Activated CD4-positive, alpha-beta T cell treated with anti-CD3 and anti-CD28 coated beads for 36 hours (primary cell): Measurements from ENCODE around the gene BBS10. TPM values are rescaled to one million over a fixed set of nuclear protein-coding genes. Genes with fewer than 3 reads are reported as not detected.
"Not testable (repeated sequence)": the region's sequence is repeated elsewhere in the genome, so short reads cannot be mapped to it uniquely, and the experiment has no call there.

Experiments used
- ATAC-seq: fragments of 200-7000 bp; cut with Tn5 transposase; one replicate; pipeline ENCODE4 v1.10.0; 2021; ENCODE audit warnings: mild to moderate bottlenecking, moderate library complexity
- CTCF ChIA-PET: fragments of 350-600 bp; sonication (Branson Sonifier 250); formaldehyde crosslinking; loops from one replicate; lab custom pipeline; 2021; ENCODE audit warnings: antibody characterized with exemption; lab: Charles Lee
- POLR2A ChIA-PET: fragments of 350-600 bp; sonication (Branson Sonifier 250); formaldehyde crosslinking; loops from one replicate; lab custom pipeline; 2021; ENCODE audit warnings: antibody characterized with exemption, inconsistent platforms; lab: Charles Lee
- DNase-seq: peaks from one replicate; pipeline ENCODE4 v3.0.0-alpha.2; 2020
- H3K27ac Mint-ChIP-seq: one replicate; pipeline ENCODE4 v1.8.0; 2021; ENCODE audit warnings: mixed read lengths
- H3K27me3 Mint-ChIP-seq: one replicate; pipeline ENCODE4 v1.8.0; 2021; ENCODE audit warnings: mixed read lengths
- H3K36me3 Mint-ChIP-seq: one replicate; pipeline ENCODE4 v1.8.0; 2021; ENCODE audit warnings: low read depth, mixed read lengths
- H3K4me1 Mint-ChIP-seq: one replicate; pipeline ENCODE4 v1.8.0; 2021; ENCODE audit warnings: mixed read lengths
- H3K4me3 Mint-ChIP-seq: one replicate; pipeline ENCODE4 v1.8.0; 2021; ENCODE audit warnings: mild to moderate bottlenecking, moderate library complexity, mixed read lengths
- H3K9me3 Mint-ChIP-seq: one replicate; pipeline ENCODE4 v1.8.0; 2021; ENCODE audit warnings: low read depth, mixed read lengths
- intact Hi-C, 2 experiments: fragments of 100-400 bp; cut with DNase I in 1 of 2; cut with micrococcal nuclease in 1 of 2; formaldehyde crosslinking; loops; one replicate each; pipeline versions ENCODE4 v1.14.2 to v1.15.1; 2022 to 2024; cut with DNase I, micrococcal nuclease
- total RNA-seq, 2 experiments: library from RNA; stranded (reverse); gene quantifications; one replicate each; pipeline ENCODE4 v1.2.3, GENCODE V29; 2021

BBS10 gene
- total RNA-seq, result 1 to 10 TPM; 3.5 to 4.0 TPM

GRCh38 chr12:76348079-76348901 is at the start of gene BBS10:
Gene BBS10, minus strand, starts transcription at chr12:76348415. Its CDS starts 57 bp downstream, at chr12:76348358.
- Mint-ChIP-seq H3K27me3 (no peaks in the 10 kb centered on the region), H3K9me3 (no peaks in the 10 kb centered on the region), H3K36me3 (peaks cover 3% of the 10 kb centered on the region), H3K4me1 (peaks cover 21% of the 10 kb centered on the region), H3K4me3 (peak within 1 kb of the TSS; percentile 88), H3K27ac (peak within 1 kb of the TSS; percentile 94)
- ATAC-seq, result peak; percentile 93
- ChIA-PET POLR2A (interaction anchor here (0.6 to 1.2 kb wide), 2 partner anchors 73 to 269 kb away, joined by 3 to 6 read pairs; no protein-coding TSS in a partner anchor), CTCF (interaction anchor here (0.6 to 2.5 kb wide), 17 partner anchors 8 to 865 kb away, joined by 3 to 18 read pairs (median 3); partner anchors contain the start of gene KRR1)
- DNase-seq, result peak; percentile 92
- intact Hi-C loops, result loop anchor here (1.0 to 10.0 kb wide), 13 partner anchors 107 to 1013 kb away; partner anchors contain the start of genes CAPS2 (in 2 of the 2), GLIPR1 (in 2 of the 2), GLIPR1L1 (in 2 of the 2) and NAP1L1 (in 2 of the 2)

DNA sequence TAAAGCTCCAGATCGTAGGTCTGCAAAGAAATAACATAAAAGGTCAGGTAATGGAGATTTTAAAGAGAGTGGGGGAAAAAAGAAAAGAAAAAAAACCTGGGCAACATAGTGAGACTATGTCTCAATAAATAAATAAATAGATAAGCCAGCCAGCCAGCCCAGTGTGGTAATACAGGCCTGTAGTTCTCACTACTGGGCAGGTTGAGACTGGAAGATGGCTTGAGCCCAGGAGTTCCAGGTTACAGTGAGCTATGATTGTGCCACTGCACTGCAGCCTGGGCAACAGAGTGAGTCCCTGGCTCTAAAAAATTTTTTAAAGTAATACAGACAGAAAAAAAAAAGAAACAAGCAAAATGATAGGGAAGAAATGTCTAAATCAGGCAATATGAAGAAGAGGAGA is 43.2 kb upstream of the BBS10 start:
- Mint-ChIP-seq H3K4me1 (peaks cover 2% of the 10 kb centered on the region), H3K27ac (no peak overlapping the region), H3K27me3 (no peaks in the 10 kb centered on the region), H3K36me3 (peaks cover 28% of the 10 kb centered on the region), H3K9me3 (no peaks in the 10 kb centered on the region), H3K4me3 (no peak overlapping the region)
- ChIA-PET POLR2A (no interaction called here), CTCF (no interaction called here)
- ATAC-seq, result no peak
- DNase-seq, result no peak
- intact Hi-C loops, result no loop called here

- ATAC-seq, result no peak
- Mint-ChIP-seq H3K27me3 (no peaks in the 10 kb centered on the region), H3K9me3 (no peaks in the 10 kb centered on the region), H3K36me3 (peaks cover 31% of the 10 kb centered on the region), H3K4me3 (no peak overlapping the region), H3K27ac (no peak overlapping the region), H3K4me1 (peaks cover 2% of the 10 kb centered on the region)
- ChIA-PET CTCF (interaction anchor here (1.1 kb wide), 1 partner anchor 14 kb away, joined by 3 read pairs; no protein-coding TSS in a partner anchor), POLR2A (no interaction called here)
- DNase-seq, result no peak
- intact Hi-C loops, result no loop called here
Observed at GRCh38 chr12:76387614-76388013, 39.4 kb upstream of the BBS10 start.

- CTCF ChIA-PET, result no interaction called here
- peaks cover 18% of the 10 kb centered on the region for H3K36me3 Mint-ChIP-seq
- H3K27me3 Mint-ChIP-seq, result no peaks in the 10 kb centered on the region
Observed at GRCh38 chr12:76384560-76384959, 36.3 kb upstream of the BBS10 start.

GRCh38 chr12:76383988-76384387 is 35.8 kb upstream of the BBS10 start:
- H3K9me3 Mint-ChIP-seq, result no peaks in the 10 kb centered on the region
- intact Hi-C loops, result no loop called here
- CTCF ChIA-PET, result no interaction called here
- POLR2A ChIA-PET, result no interaction called here
- no peaks in the 10 kb centered on the region for H3K27me3 Mint-ChIP-seq
- no peak for DNase-seq
- ATAC-seq, result no peak
- H3K36me3 Mint-ChIP-seq, result peaks cover 17% of the 10 kb centered on the region
- no peaks in the 10 kb centered on the region for H3K4me1 Mint-ChIP-seq
- no peak overlapping the region for H3K27ac Mint-ChIP-seq
- H3K4me3 Mint-ChIP-seq, result no peak overlapping the region

More at GRCh38 chr12:76384560-76384959, 36.3 kb upstream of the BBS10 start:
- H3K4me1 Mint-ChIP-seq, result no peaks in the 10 kb centered on the region
- intact Hi-C loops, result no loop called here
- DNase-seq, result no peak
- no peak overlapping the region for H3K4me3 Mint-ChIP-seq
- no peak for ATAC-seq
- POLR2A ChIA-PET, result no interaction called here
- H3K27ac Mint-ChIP-seq, result no peak overlapping the region
- H3K9me3 Mint-ChIP-seq, result no peaks in the 10 kb centered on the region

GRCh38 chr12:76379261-76379660 is 31.0 kb upstream of the BBS10 start:
- intact Hi-C loops, result loop anchor here in 1 of 2 experiments (5.0 kb wide), 1 partner anchor 68 kb away; no protein-coding TSS in a partner anchor
- ATAC-seq (no peak), DNase-seq (no peak)
- Mint-ChIP-seq H3K36me3 (peaks cover 30% of the 10 kb centered on the region), H3K4me3 (no peak overlapping the region), H3K27ac (no peak overlapping the region), H3K9me3 (no peaks in the 10 kb centered on the region), H3K27me3 (no peaks in the 10 kb centered on the region), H3K4me1 (peaks cover 6% of the 10 kb centered on the region)
- ChIA-PET CTCF (no interaction called here), POLR2A (no interaction called here)

DNA sequence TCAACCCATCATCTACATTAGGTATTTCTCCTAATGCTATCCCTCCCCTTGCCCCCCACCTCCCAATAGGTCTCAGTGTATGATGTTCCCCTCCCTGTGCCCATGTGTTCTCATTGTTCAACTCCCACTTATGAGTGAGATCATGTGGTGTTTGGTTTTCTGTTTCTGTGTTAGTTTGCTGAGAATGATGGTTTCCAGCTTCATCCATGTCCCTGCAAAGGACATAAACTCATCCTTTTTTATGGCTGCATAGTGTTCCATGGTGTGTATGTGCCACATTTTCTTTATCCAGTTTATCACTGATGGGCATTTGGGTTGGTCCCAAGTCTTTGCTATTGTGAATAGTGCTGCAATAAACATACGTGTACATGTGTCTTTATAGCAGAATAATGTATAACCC is 28.7 kb upstream of the BBS10 start:
- H3K4me1 Mint-ChIP-seq, POLR2A ChIA-PET, CTCF ChIA-PET, H3K9me3 Mint-ChIP-seq, H3K4me3 Mint-ChIP-seq, DNase-seq, H3K27ac Mint-ChIP-seq, ATAC-seq, H3K27me3 Mint-ChIP-seq: not testable (repeated sequence)
- intact Hi-C loops, result loop anchor here in 1 of 2 experiments (5.0 kb wide), 1 partner anchor 70 kb away; no protein-coding TSS in a partner anchor
- H3K36me3 Mint-ChIP-seq, result peaks cover 35% of the 10 kb centered on the region

DNA sequence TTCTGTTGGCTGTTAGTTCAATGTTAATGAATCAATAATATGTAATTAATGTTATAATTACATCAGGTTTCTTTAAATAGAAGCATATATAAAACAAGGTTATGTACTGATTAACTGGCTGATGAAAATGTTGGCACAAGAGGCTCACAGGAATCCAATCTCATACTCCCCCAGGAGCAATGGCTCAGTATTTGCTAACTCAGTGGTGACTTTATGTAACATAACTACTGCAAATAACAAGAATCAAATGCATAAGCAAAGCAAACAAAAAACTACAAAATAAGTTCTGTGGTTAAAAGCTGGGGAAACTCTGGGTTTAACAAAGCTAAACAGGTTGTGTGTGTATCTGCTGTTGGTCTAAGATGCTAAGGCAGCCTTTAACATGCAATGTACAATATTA is 27.7 kb upstream of the BBS10 start:
- Mint-ChIP-seq H3K4me1 (peaks cover 7% of the 10 kb centered on the region), H3K27me3 (no peaks in the 10 kb centered on the region), H3K9me3 (no peaks in the 10 kb centered on the region), H3K36me3 (peaks cover 36% of the 10 kb centered on the region), H3K4me3 (no peak overlapping the region), H3K27ac (no peak overlapping the region)
- POLR2A ChIA-PET, result no interaction called here
- CTCF ChIA-PET, result interaction anchor here (0.7 kb wide), 1 partner anchor 1308 kb away, joined by 3 read pairs; no protein-coding TSS in a partner anchor
- DNase-seq (no peak), ATAC-seq (no peak)
- intact Hi-C loops, result loop anchor here in 1 of 2 experiments (5.0 kb wide), 1 partner anchor 71 kb away; no protein-coding TSS in a partner anchor

DNA sequence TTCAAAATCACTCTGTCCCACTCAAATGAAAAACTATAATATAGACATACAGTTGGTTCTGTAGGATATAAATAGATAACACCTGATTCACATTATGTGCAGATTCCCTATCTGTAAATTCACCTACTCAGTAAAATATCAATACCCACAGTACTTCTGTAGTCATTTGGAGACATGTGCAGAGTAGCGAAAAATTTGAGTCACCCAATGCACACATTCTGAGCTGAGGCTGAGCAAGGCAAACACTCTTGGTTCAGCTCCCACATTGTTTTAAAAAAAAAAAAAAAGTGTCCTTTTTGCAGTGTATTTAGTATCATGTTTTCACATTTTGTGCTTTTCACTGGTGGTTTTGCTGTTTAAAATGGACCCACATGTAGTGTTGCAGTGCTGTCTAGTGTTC is 27.3 kb upstream of the BBS10 start:
- DNase-seq, result peak; percentile 11
- peak; percentile 78 for ATAC-seq
- H3K4me3 Mint-ChIP-seq, result no peak overlapping the region
- H3K4me1 Mint-ChIP-seq, result peaks cover 7% of the 10 kb centered on the region
- no peak overlapping the region for H3K27ac Mint-ChIP-seq
- intact Hi-C loops, result loop anchor here in 1 of 2 experiments (5.0 kb wide), 1 partner anchor 72 kb away; no protein-coding TSS in a partner anchor
- POLR2A ChIA-PET, result no interaction called here
- CTCF ChIA-PET, result interaction anchor here (0.7 to 1.1 kb wide), 2 partner anchors 9 to 1307 kb away, joined by 3 read pairs; no protein-coding TSS in a partner anchor
- H3K9me3 Mint-ChIP-seq, result no peaks in the 10 kb centered on the region
- H3K27me3 Mint-ChIP-seq, result no peaks in the 10 kb centered on the region
- H3K36me3 Mint-ChIP-seq, result peaks cover 41% of the 10 kb centered on the region

- Mint-ChIP-seq H3K4me1 (peaks cover 7% of the 10 kb centered on the region), H3K27me3 (no peaks in the 10 kb centered on the region), H3K36me3 (peaks cover 46% of the 10 kb centered on the region), H3K4me3 (no peak overlapping the region), H3K9me3 (no peaks in the 10 kb centered on the region), H3K27ac (no peak overlapping the region)
- intact Hi-C loops, result loop anchor here in 1 of 2 experiments (5.0 kb wide), 1 partner anchor 73 kb away; no protein-coding TSS in a partner anchor
- DNase-seq (no peak), ATAC-seq (peak; percentile 80)
- POLR2A ChIA-PET, result no interaction called here
- CTCF ChIA-PET, result interaction anchor here (1.1 kb wide), 1 partner anchor 8 kb away, joined by 3 read pairs; no protein-coding TSS in a partner anchor
Observed at GRCh38 chr12:76374386-76375020, 26.3 kb upstream of the BBS10 start.

GRCh38 chr12:76368230-76368629 is 20.0 kb upstream of the BBS10 start:
- Mint-ChIP-seq H3K36me3 (peaks cover 71% of the 10 kb centered on the region), H3K9me3 (peaks cover 14% of the 10 kb centered on the region), H3K27ac (no peak overlapping the region), H3K27me3 (no peaks in the 10 kb centered on the region), H3K4me1 (peaks cover 6% of the 10 kb centered on the region), H3K4me3 (no peak overlapping the region)
- CTCF ChIA-PET, result no interaction called here
- no peak for ATAC-seq
- POLR2A ChIA-PET, result no interaction called here
- intact Hi-C loops, result no loop called here
- no peak for DNase-seq
